GM21825 (cell line): ENCODE results near the gene MKNK1.

Experiments
- ATAC-seq: cut with Tn5 transposase; IDR thresholded peaks from one replicate; pipeline ENCODE4 v1.9.1; 2021; ENCODE audit warnings: mild to moderate bottlenecking, moderate library complexity; ENCODE audit not compliant: unreplicated experiment

The MKNK1 gene

GRCh38 chr1:46599059-46599970 is 4.8 kb downstream of the MKNK1 start:
- ATAC-seq = no peak

GRCh38 chr1:46596846-46597245 is 7.2 kb downstream of the MKNK1 start:
- ATAC-seq = no peak

GRCh38 chr1:46596036-46596435 is 8.0 kb downstream of the MKNK1 start:
- ATAC-seq = no peak

- ATAC-seq = no peak
Measured at GRCh38 chr1:46595127-46595526, 8.9 kb downstream of the MKNK1 start.

GRCh38 chr1:46594063-46594462 is 10.0 kb downstream of the MKNK1 start:
- ATAC-seq = no peak

GRCh38 chr1:46592823-46593222 is 11.2 kb downstream of the MKNK1 start:
- no peak for ATAC-seq

GRCh38 chr1:46589529-46589928 is 14.5 kb downstream of the MKNK1 start:
- no peak for ATAC-seq

GRCh38 chr1:46587069-46587468 is 17.0 kb downstream of the MKNK1 start:
- ATAC-seq = no peak

- ATAC-seq = no peak
Measured at GRCh38 chr1:46585312-46585938, 18.6 kb downstream of the MKNK1 start.

- no peak for ATAC-seq
Measured at GRCh38 chr1:46583494-46583893, 20.6 kb downstream of the MKNK1 start.

- ATAC-seq = no peak
Measured at GRCh38 chr1:46582972-46583371, 21.1 kb downstream of the MKNK1 start.

- no peak for ATAC-seq
Measured at GRCh38 chr1:46581681-46582455, 22.2 kb downstream of the MKNK1 start.

- ATAC-seq = no peak
Measured at GRCh38 chr1:46580140-46580903, 23.7 kb downstream of the MKNK1 start.

GRCh38 chr1:46577671-46578070 is 26.4 kb downstream of the MKNK1 start:
- ATAC-seq = no peak

GRCh38 chr1:46576596-46576995 is 27.5 kb downstream of the MKNK1 start:
- no peak for ATAC-seq

- ATAC-seq = no peak
Measured at GRCh38 chr1:46575778-46576177, 28.3 kb downstream of the MKNK1 start.

GRCh38 chr1:46575300-46575699 is 28.8 kb downstream of the MKNK1 start:
- ATAC-seq = no peak

- ATAC-seq = no peak
Measured at GRCh38 chr1:46571691-46572225, 32.3 kb downstream of the MKNK1 start.

- no peak for ATAC-seq
Measured at GRCh38 chr1:46569884-46570725, 34.0 kb downstream of the MKNK1 start.

GRCh38 chr1:46569116-46569515 is 35.0 kb downstream of the MKNK1 start:
- ATAC-seq = no peak
